ENCODE measurements around the gene YJEFN3.

- TF ChIP-seq CTCF (IDR thresholded peaks at IDR 0.05 in 4 of 5, conservative IDR thresholded peaks at IDR 0.05 in 1 of 5) (no peak), POLR2A (IDR thresholded peaks at IDR 0.05) (no peak)
Observed at GRCh38 chr19:19500975-19501644, 27.6 kb upstream of the YJEFN3 start.
